Prostate gland (tissue), 2 donors: Measurements from ENCODE around the gene ZNF71. TPM values are rescaled to one million over a fixed set of nuclear protein-coding genes. Genes with fewer than 3 reads are reported as not detected.

Experiments used
- DNase-seq: peaks from one replicate; pipeline ENCODE4 v3.0.0-alpha.2; 2019; ENCODE audit warnings: low spot score
- H3K27ac ChIP-seq, 2 donors: fragments of 200-600 bp; sonication (generic); 2 replicates each; pipeline ENCODE4 v1.5.1; 2017 to 2019
- H3K27me3 ChIP-seq: fragments of 200-600 bp; sonication (generic); replicated peaks from 2 replicates; pipeline ENCODE4 v1.5.1; 2019; ENCODE audit not compliant: insufficient read depth
- H3K36me3 ChIP-seq, 2 donors: fragments of 200-600 bp; sonication (generic); 1 replicate in 1 of 2; 2 replicates in 1 of 2; pipeline versions ENCODE4 v1.5.1 to v1.8.1; 2017 to 2019
- H3K4me1 ChIP-seq: fragments of 200-600 bp; sonication (generic); replicated peaks from 2 replicates; pipeline ENCODE4 v1.5.1; 2019
- H3K4me3 ChIP-seq, 2 donors: fragments of 200-600 bp; sonication (generic); 2 replicates each; pipeline ENCODE4 v1.5.1; 2017 to 2019
- H3K9me3 ChIP-seq: fragments of 200-600 bp; sonication (generic); 2 replicates; pipeline ENCODE4 v1.5.1; 2017
- CTCF ChIP-seq, 4 experiments: fragments of 200-600 bp in 2 of 4; fragments of 450-650 bp in 2 of 4; sonication (generic) in 2 of 4; IDR thresholded peaks; 1 replicate in 3 of 4; 2 replicates in 1 of 4; pipeline ENCODE4 v1.5.1; 2016 to 2019; ENCODE audit warnings: antibody characterized with exemption in 4 of 4, mild to moderate bottlenecking in 2 of 4, moderate library complexity in 2 of 4
- POLR2A ChIP-seq: fragments of 450-650 bp; IDR thresholded peaks from one replicate; pipeline ENCODE4 v1.6.1; 2016; ENCODE audit warnings: antibody characterized with exemption, mild to moderate bottlenecking
- POLR2AphosphoS5 ChIP-seq: sonication (generic); formaldehyde crosslinking; IDR thresholded peaks from one replicate; pipeline ENCODE4 v1.6.1; 2017; ENCODE audit warnings: antibody characterized with exemption
- WGBS: methylation state at CpG from one replicate; pipeline ENCODE4 v1.1.5; 2018; 5-methylcytosine and 5-hydroxymethylcytosine counted together
- intact Hi-C: fragments of 100-400 bp; cut with DNase I; formaldehyde crosslinking; loops from one replicate; pipeline ENCODE4 v1.14.2; 2022
- total RNA-seq, 2 donors: library from RNA; depleted of rRNA; stranded (reverse); fragments of >200 nt; gene quantifications; one replicate each; pipeline ENCODE4 v1.1.0, GENCODE V29; 2016

The ZNF71 gene
- total RNA-seq, 2 donors from 2014 or later, result 10.3 to 19.7 TPM

GRCh38 chr19:56661248-56661647 lies 66.1 kb downstream of the ZNF71 start:
- WGBS, result 95% methylated on average over 3 of the region's 3 CpGs
- intact Hi-C loops, result no loop called here

GRCh38 chr19:56663931-56664500 lies 68.9 kb downstream of the ZNF71 start:
- Histone ChIP-seq H3K36me3 (no peaks in the 10 kb centered on the region), H3K27ac (no peak overlapping the region), H3K27me3 (no peaks in the 10 kb centered on the region), H3K4me1 (no peaks in the 10 kb centered on the region), H3K4me3 (no peak overlapping the region), H3K9me3 (no peaks in the 10 kb centered on the region)
- TF ChIP-seq POLR2A (no peak), CTCF (IDR thresholded peaks at IDR 0.05) (no peak), POLR2AphosphoS5 (no peak)
- 90% methylated on average over 58 of the region's 60 CpGs for WGBS
- intact Hi-C loops, result no loop called here
- DNase-seq, result no peak

More at GRCh38 chr19:56661248-56661647, 66.1 kb downstream of the ZNF71 start:
- Histone ChIP-seq H3K27ac (no peak overlapping the region), H3K4me3 (no peak overlapping the region), H3K36me3 (no peaks in the 10 kb centered on the region), H3K4me1 (no peaks in the 10 kb centered on the region), H3K9me3 (no peaks in the 10 kb centered on the region), H3K27me3 (no peaks in the 10 kb centered on the region)
- no peak for DNase-seq
- TF ChIP-seq CTCF (IDR thresholded peaks at IDR 0.05) (no peak), POLR2AphosphoS5 (no peak), POLR2A (no peak)

GRCh38 chr19:56664511-56664910 lies 69.4 kb downstream of the ZNF71 start:
- Histone ChIP-seq H3K9me3 (no peaks in the 10 kb centered on the region), H3K27me3 (no peaks in the 10 kb centered on the region), H3K4me3 (no peak overlapping the region), H3K27ac (no peak overlapping the region), H3K4me1 (no peaks in the 10 kb centered on the region), H3K36me3 (no peaks in the 10 kb centered on the region)
- no peak for DNase-seq
- WGBS, result 91% methylated on average over 43 of the region's 43 CpGs
- TF ChIP-seq POLR2AphosphoS5 (no peak), CTCF (IDR thresholded peaks at IDR 0.05) (no peak), POLR2A (no peak)
- intact Hi-C loops, result no loop called here

- DNase-seq, result no peak
- Histone ChIP-seq H3K27me3 (no peaks in the 10 kb centered on the region), H3K4me1 (no peaks in the 10 kb centered on the region), H3K9me3 (no peaks in the 10 kb centered on the region), H3K36me3 (no peaks in the 10 kb centered on the region), H3K27ac (no peak overlapping the region), H3K4me3 (no peak overlapping the region)
- WGBS, result 75% methylated on average over 6 of the region's 6 CpGs
- TF ChIP-seq POLR2AphosphoS5, result no peak
- no peak for TF ChIP-seq POLR2A
- no peak for TF ChIP-seq CTCF (IDR thresholded peaks at IDR 0.05)
- intact Hi-C loops, result no loop called here
Measured at GRCh38 chr19:56667311-56667870, 72.3 kb downstream of the ZNF71 start.

GRCh38 chr19:56668676-56669075 lies 73.6 kb downstream of the ZNF71 start:
- H3K36me3 ChIP-seq, result no peaks in the 10 kb centered on the region
- no peaks in the 10 kb centered on the region for H3K4me1 ChIP-seq
- intact Hi-C loops, result no loop called here
- 82% methylated on average over 9 of the region's 9 CpGs for WGBS
- no peaks in the 10 kb centered on the region for H3K9me3 ChIP-seq
- no peak overlapping the region for H3K27ac ChIP-seq
- H3K4me3 ChIP-seq, result no peak overlapping the region
- no peak for DNase-seq
- TF ChIP-seq POLR2AphosphoS5, result no peak
- no peak for TF ChIP-seq POLR2A
- TF ChIP-seq CTCF (IDR thresholded peaks at IDR 0.05), result no peak
- H3K27me3 ChIP-seq, result no peaks in the 10 kb centered on the region
